GM12873 (cell line): ENCODE measurements around the gene ARFGEF2.

ENCODE experiments used
- TF ChIP-seq, protein P1 (sequence below): IDR thresholded peaks from 2 replicates; pipeline ENCODE4 v1.5.1; 2012; ENCODE audit warnings: low read depth, mild to moderate bottlenecking, moderate library complexity, low read length, control low read depth; ENCODE audit not compliant: insufficient read depth; ENCODE audit errors: missing control alignments

Gene ARFGEF2

DNA sequence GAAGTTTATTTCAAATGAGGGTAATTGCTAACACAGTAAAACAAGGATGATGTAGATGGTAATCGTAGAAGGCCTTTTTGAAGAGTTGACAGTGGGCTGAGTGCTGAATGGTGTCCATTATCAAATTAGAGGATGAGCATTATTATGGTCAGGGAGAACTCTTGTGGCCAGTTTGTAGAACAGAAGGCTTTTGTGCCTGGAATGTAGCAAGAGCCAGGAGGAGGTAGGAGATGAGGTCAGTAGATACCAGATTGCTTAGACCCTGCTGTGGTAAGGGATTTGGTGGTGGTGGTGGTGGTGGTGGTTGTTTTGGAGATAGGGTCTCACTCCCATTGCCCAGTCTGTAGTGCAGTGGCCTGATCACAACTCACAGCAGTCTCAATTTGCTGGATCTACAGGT is 130.8 kb downstream of the ARFGEF2 start:
- TF ChIP-seq, protein P1, sequence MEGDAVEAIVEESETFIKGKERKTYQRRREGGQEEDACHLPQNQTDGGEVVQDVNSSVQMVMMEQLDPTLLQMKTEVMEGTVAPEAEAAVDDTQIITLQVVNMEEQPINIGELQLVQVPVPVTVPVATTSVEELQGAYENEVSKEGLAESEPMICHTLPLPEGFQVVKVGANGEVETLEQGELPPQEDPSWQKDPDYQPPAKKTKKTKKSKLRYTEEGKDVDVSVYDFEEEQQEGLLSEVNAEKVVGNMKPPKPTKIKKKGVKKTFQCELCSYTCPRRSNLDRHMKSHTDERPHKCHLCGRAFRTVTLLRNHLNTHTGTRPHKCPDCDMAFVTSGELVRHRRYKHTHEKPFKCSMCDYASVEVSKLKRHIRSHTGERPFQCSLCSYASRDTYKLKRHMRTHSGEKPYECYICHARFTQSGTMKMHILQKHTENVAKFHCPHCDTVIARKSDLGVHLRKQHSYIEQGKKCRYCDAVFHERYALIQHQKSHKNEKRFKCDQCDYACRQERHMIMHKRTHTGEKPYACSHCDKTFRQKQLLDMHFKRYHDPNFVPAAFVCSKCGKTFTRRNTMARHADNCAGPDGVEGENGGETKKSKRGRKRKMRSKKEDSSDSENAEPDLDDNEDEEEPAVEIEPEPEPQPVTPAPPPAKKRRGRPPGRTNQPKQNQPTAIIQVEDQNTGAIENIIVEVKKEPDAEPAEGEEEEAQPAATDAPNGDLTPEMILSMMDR, result no peak

DNA sequence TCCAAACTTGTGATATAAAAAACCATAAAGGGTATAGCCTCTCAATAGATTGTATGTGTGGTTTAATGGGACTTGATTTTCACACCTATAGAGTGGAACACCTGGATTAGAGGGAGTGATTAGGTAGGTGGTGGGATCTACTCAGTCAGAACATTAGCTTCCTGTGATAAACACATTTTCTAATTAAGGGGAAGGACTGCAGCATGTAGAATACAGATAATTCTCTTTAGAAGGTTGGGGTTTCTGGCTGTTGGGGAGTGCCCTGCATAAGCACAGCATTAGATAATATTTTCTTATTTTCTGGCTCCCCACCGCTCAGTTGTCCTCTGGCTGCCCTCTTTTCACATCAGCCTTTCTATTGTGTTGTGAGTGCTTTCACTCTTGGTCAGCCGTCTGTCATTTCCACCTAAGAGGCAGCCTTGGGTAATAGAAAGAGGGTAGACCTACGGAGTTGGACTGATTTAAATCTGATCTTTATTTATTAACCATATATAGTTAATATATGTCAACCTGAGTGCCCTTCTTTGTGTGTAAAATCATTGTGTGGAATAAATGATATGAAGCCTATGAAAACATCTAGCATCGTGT is 132.6 kb downstream of the ARFGEF2 start:
- TF ChIP-seq, protein P1, result no peak

DNA sequence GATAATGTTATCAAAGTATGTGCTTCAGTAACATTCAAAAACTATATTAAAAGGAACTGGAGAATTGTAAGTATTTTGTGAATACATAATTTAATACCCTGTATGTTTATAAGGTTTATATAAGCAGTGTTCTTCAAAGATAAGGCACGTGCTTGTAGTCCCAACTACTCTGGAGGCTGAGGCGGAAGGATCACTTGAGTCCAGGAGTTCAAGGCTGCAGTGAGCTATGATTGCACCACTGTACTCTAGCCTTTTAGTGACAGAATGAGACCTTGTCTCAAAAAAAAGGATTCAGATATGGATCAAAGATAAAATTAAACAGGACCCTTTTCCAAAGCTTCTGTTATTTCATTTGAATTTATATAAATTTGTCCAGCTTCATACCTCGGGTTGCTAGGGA is 141.8 kb downstream of the ARFGEF2 start:
- TF ChIP-seq, protein P1, result no peak

DNA sequence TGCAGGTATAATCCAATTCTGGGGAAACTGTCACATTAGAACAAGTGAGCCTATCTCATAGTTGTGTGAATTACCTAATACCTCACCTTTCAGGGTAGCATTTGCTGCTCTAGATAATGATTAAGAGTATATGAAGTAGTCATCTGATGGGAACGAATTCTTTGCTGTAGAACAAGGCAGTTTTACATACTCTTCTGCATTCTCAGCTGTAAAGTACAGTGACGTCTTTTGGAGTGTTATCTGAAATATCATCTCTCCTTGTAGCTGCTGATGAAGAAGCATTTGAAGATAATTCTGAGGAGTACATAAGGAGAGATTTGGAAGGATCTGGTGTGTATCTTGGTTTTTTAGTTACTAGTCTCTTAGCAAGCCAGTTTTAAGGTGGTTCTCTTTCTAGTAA is 153.0 kb downstream of the ARFGEF2 start:
- TF ChIP-seq, protein P1, result no peak

DNA sequence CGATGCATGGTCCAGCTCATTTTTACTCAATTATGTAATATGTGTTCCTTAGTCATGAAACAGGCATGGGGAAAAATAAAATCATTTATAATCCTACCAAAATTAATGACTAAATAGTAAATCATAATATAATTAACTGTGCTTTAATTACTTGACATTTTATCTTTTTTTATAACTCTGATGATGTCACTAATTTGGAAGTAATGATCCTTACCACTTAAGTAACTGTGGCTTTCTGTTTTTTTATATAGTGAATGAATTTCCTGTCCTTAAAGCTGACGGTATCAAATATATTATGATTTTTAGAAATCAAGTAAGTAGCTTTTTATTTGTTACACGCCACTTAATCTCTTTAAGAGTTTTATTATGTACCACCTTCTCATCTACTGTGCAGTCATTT is 156.8 kb downstream of the ARFGEF2 start:
- TF ChIP-seq, protein P1, result no peak
